SU-DHL-6 (cell line): ENCODE results near the gene PTER.

Experiments
- CTCF ChIP-seq: fragments of 200-600 bp; sonication (generic); IDR thresholded peaks from one replicate; pipeline ENCODE4 v1.5.1; 2017; ENCODE audit warnings: antibody characterized with exemption, mild to moderate bottlenecking, low read length, moderate library complexity; ENCODE audit not compliant: insufficient read depth, poor library complexity, severe bottlenecking
- EZH2phosphoT487 ChIP-seq: fragments of 200-600 bp; sonication (generic), shearing (Covaris generic); conservative IDR thresholded peaks from 2 replicates; pipeline ENCODE4 v1.6.1; 2018; ENCODE audit warnings: mild to moderate bottlenecking, antibody characterized with exemption, low read length, moderate library complexity, mixed read lengths

GRCh38 chr10:16544591-16544990 is 107.8 kb downstream of the PTER start:
- no peak for TF ChIP-seq CTCF
- TF ChIP-seq EZH2phosphoT487 = no peak
